NCI-H1694 treated with DMSO at 0.1 percent for 48 hours (cell line): ENCODE data around the gene FOXD4L3.
"Not testable (repeated sequence)": the region's sequence is repeated elsewhere in the genome, so short reads cannot be mapped to it uniquely, and the experiment has no call there.

Experiments used
- DNase-seq: peaks from one replicate; lab custom pipeline; 2025; lab: John Stamatoyannopoulos, UW

Gene FOXD4L3

GRCh38 chr9:68302567-68302966, at the start of gene FOXD4L3:
Gene FOXD4L3 (plus strand): TSS chr9:68302867. CDS start chr9:68302952, 85 bp downstream.
- DNase-seq = not testable (repeated sequence)

GRCh38 chr9:68281041-68281440, 21.6 kb upstream of the FOXD4L3 start:
- DNase-seq = not testable (repeated sequence)

DNA sequence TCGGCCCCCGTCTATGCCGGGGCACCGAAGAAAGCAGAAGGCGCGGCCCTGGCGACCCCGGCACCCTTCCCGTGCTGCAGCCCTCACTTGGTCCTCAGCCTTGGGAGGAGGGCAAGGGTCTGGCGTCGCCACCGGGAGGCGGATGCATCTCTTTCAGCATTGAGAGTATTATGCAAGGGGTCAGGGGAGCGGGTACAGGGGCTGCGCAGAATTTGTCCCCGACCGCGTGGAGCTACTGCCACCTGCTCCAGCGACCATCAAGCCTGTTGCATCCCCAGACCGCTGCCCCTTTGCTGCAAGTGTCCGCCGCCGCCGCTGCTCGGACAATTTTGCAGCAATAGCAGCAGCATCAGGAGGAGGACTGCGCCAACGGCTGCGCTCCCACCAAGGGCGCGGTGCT, 1.1 kb downstream of the FOXD4L3 start:
- DNase-seq = not testable (repeated sequence)

DNA sequence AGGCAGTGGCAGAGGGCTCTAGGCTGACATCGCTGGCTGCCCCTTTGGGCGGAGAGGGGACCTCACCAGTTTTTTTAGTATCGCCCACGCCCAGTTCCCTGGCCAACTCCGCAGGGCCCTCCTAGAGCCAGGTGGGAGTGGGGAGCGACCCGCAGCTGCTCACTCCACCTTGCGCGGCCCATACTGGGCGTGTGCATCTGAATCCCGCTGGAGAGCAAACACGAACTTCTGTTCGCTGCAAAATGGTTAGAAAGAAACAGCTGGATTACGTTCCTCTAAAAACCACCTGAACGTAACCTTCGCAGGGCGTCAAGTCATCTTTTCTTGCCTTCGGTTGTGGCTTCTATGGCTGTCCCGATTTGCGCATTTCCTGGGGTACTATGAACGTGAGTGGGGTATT, 1.5 kb downstream of the FOXD4L3 start:
- not testable (repeated sequence) for DNase-seq

- not testable (repeated sequence) for DNase-seq
Measured at GRCh38 chr9:68304777-68305176, 2.1 kb downstream of the FOXD4L3 start.

GRCh38 chr9:68305680-68306285, 3.1 kb downstream of the FOXD4L3 start:
- not testable (repeated sequence) for DNase-seq

- not testable (repeated sequence) for DNase-seq
Measured at GRCh38 chr9:68306391-68306964, 3.8 kb downstream of the FOXD4L3 start.

DNA sequence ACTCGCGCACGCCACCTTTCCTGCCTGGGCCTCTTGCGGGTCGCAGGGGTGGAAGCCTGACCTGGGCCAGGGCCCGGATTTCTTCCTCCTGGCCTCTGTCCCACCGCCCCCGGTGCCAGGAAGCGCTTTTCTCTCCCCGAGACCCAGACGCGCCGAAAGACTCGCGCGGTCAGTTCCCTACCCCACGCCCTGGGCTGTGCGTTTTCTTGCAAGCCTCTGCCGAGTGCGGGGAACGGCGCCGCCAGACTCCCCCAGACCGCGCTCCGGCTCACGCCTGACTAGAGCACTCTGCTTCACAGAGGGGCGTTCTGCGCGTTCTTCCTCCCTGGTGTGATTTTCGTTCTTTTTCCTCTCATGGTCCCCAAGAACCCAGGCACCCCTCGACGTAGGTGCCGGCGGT, 4.5 kb downstream of the FOXD4L3 start:
- DNase-seq = not testable (repeated sequence)

GRCh38 chr9:68307654-68308053, 5.0 kb downstream of the FOXD4L3 start:
- not testable (repeated sequence) for DNase-seq

DNA sequence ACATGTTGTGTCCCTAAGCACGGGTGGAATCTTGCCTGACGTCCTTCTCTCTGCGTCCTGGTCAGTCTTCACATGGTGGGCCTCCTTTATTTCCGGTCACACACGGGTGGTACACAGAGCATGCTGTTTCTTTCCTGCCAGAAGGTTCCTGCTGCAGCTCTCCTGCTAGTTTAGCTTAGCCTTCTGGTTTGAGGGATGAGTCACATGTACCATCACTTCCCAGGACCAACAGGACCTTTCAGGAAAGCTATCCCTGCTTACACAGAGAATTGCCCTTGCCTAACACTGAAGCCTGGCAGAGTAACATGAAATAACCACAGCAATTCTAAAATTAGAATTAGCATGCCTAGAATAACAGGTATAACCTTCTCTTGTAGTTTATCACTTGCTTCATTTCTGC, 8.5 kb downstream of the FOXD4L3 start:
- not testable (repeated sequence) for DNase-seq

DNA sequence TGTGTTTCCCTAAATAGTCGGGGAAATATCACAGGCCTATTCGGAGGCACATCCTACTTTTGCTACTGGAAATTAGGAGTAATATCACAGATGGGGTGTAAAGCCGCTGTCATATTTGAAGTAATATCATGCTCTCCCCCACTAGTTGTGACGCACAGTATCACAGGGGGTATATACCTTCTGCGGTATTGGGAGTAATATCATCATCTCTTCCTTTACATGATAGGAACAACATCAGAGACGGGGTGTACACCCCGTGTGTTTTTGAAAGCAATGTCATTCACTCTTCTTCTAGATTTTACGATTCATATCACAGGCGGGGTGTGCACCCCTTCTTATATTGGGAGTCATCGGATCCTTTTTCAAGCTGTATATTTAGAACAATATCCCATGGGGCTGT, 15.5 kb downstream of the FOXD4L3 start:
- not testable (repeated sequence) for DNase-seq

DNA sequence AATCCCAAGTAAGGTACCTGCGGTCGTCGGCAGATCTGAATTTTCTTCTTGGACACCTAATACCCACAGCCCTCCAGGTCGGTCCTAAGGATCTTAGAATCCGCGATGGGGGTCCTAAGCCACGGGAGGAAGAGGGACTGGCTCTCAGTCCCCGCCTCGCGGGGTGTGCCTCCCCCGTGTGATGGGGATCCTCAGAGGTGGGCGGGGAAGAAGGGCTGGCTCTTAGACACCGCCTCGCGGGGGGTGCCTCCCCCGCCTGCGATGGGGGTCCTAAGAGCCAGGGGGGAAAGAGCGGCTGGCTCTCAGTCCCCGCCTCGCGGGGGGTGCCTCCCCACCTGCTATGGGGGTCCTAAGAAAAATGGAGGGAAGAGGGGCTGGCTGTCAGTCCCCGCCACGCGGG, 21.1 kb downstream of the FOXD4L3 start:
- not testable (repeated sequence) for DNase-seq

- DNase-seq = not testable (repeated sequence)
Measured at GRCh38 chr9:68324518-68324917, 21.9 kb downstream of the FOXD4L3 start.

- not testable (repeated sequence) for DNase-seq
Measured at GRCh38 chr9:68329106-68329505, 26.4 kb downstream of the FOXD4L3 start.

DNA sequence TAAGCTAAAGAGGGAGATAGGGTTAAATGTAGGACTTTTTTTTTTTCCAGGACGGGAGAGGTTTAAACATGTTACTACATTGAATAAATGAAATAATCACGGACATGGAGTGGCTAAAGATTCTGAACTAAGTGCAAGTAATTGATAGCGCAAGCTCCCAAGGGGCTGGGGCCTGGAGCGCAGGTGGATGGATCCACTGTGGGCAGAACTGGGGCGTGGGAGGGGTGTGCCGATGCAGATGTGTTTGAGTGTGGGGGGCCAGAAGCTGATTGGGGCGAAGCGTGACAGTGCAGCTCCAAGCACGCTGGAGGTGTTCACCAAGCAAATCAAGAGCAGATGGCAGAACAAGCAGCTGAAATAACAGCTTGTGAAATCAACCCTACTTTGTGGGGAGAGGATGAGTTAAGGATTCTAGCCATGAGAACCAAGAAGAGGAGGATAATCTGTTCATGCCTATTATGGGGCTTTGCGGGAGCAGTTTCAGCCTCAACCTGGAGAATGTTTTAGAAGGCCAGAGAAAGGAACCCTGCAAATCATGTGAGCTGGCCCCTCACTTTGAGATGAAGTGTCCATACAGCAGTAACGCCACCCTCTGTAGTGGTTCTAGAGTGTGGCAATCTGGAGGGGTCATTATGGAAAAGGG, 28.0 kb downstream of the FOXD4L3 start:
- DNase-seq = not testable (repeated sequence)

GRCh38 chr9:68332122-68332521, 29.5 kb downstream of the FOXD4L3 start:
- not testable (repeated sequence) for DNase-seq

GRCh38 chr9:68335935-68336334, 33.3 kb downstream of the FOXD4L3 start:
- DNase-seq = not testable (repeated sequence)

- not testable (repeated sequence) for DNase-seq
Measured at GRCh38 chr9:68336639-68337339, 34.1 kb downstream of the FOXD4L3 start.

DNA sequence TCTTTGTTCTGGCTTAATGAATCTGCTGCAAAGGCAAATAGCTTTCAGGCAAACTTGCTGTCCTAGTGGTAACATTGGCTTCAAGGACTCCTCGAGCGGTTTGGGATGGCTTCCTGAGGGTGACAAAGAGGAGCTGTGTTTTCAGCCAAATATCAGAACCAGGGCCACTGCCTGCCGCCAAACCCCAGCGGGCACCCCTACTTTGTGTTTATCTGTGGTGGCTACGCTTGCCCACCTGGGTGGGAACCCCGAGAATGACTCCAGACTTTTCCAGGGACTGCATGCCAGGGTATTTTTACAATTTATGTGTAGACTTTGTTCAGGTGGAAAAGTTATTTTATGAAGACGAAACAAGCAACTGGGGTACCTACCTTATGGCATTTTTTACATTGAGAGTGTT, 35.3 kb downstream of the FOXD4L3 start:
- not testable (repeated sequence) for DNase-seq

DNA sequence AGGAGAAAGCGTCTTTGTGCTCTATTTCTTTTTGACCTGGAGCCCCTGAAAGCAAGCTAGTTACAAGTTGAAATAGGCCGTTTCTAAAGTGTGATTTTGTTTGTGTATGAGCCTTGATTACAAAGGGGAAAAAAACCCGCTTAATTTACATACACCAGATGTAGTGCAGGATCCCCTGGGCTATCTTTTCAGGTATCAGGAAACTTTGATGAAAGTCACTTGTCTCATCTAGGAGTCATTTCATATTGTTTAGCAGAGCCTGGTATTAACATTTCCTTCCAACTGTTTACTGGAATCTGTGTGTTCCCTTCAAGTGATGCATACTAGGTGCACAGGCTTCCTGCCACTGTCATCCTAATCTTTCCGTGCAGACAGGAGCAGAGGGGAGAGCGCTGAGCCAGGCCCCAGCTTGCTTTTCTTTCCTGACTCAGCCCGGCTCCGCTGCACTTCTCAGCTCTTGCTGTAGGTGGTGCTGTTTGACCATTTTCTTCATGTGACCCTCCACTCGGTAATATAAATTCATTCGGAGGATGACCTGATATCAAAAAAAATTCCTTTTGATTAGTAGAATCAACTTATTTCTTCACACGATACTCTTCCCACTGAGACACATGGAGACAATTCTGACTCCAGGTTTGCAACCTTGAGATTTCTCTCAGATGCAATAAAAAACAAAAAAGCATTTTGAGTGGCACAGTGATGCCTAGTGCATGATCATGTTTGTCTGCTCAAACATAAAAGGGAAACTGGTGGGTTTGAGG, 39.8 kb downstream of the FOXD4L3 start:
- DNase-seq = not testable (repeated sequence)

DNA sequence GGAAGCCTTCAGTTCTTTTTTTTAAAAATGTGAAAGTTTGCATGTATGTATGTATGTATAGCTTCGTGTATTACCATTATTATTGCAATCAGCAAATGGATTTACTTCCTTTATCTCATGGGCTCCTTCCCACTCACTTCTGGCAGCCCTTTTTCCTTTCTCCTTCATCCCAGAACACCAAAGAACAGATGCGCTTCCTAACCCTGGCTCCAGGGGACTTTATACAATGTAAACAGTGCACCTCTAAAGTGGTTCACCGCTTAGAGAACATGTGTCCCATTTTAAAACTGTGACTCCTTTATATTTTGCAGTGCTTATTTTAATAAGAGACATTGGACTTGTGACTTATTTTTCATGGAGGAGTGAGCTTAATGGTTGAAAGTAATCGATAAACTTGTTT, 40.6 kb downstream of the FOXD4L3 start:
- not testable (repeated sequence) for DNase-seq

DNA sequence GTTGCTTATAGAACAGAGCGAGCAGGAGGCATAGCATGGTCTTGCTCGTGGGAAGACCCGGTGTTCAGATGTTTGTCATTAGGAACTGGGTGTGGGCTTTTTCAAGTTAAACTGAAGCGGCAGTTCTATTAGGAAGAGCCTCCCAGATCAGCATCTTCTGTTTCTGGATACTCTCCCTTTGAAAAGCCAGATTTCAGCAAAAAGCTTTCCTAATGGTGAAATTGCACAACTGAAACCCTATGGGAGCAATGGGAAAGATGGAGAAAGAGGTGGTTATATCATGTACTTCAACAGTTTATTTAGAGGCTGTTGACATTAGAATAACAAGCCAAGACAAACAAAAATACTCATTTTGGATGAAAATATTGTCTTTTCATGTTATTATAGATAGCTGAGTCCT, 41.3 kb downstream of the FOXD4L3 start:
- not testable (repeated sequence) for DNase-seq
